Endothelial cell of umbilical vein (primary cell): Measurements from ENCODE around the gene INPP5F. TPM values are rescaled to one million over a fixed set of nuclear protein-coding genes. Genes with fewer than 3 reads are reported as not detected.

Experiments
- BruUV-seq: library from RNA; stranded (reverse); fragments of 400-500 nt; replicated peaks from 2 replicates; lab custom pipeline; 2021; lab: Mats Ljungman, UMichigan
- CTCF ChIA-PET: fragments of 300-600, 350-600 bp; sonication (Branson Sonifier 250); formaldehyde crosslinking; loops from one replicate; lab custom pipeline; 2021; ENCODE audit warnings: antibody characterized with exemption, inconsistent platforms; lab: Charles Lee
- POLR2A ChIA-PET: fragments of 300-600, 350-600 bp; sonication (Branson Sonifier 250); formaldehyde crosslinking; loops from one replicate; lab custom pipeline; 2021; ENCODE audit warnings: antibody characterized with exemption, inconsistent platforms; lab: Charles Lee
- DNase-seq: peaks from one replicate; pipeline ENCODE4 v3.0.0-alpha.2; 2011; ENCODE audit warnings: low read depth, low spot score
- FAIRE-seq: peaks from 2 replicates; lab custom pipeline; 2011; peaks lifted over from hg19 to GRCh38; lab: Jason Lieb, UNC
- H2AFZ ChIP-seq: 2 replicates; pipeline ENCODE4 v1.6.0; 2012; ENCODE audit warnings: low read depth, low read length, control low read depth, inconsistent platforms
- H3K27ac ChIP-seq: 2 replicates; pipeline ENCODE4 v1.5.1; 2011; ENCODE audit warnings: low read depth, mild to moderate bottlenecking, control low read depth, low read length, moderate library complexity; ENCODE audit not compliant: insufficient read depth
- H3K27me3 ChIP-seq, 2 experiments: 2 replicates each; pipeline versions ENCODE4 v1.6.0 to v1.6.1; 2011; ENCODE audit warnings: low read length in 2 of 2, mixed read lengths in 1 of 2; ENCODE audit not compliant: control insufficient read depth in 2 of 2, insufficient read depth in 2 of 2
- H3K36me3 ChIP-seq, 2 experiments: 2 replicates in 1 of 2; 3 replicates in 1 of 2; pipeline ENCODE4 v1.5.1; 2011; ENCODE audit warnings: low read length in 2 of 2, mild to moderate bottlenecking in 1 of 2, moderate library complexity in 1 of 2; ENCODE audit not compliant: control insufficient read depth in 2 of 2, insufficient read depth in 2 of 2; ENCODE audit errors: extremely low read depth in 1 of 2
- H3K4me1 ChIP-seq: 3 replicates; pipeline ENCODE4 v1.5.1; 2011; ENCODE audit warnings: mild to moderate bottlenecking, low read length; ENCODE audit not compliant: control insufficient read depth, insufficient read depth; ENCODE audit errors: extremely low read depth
- H3K4me2 ChIP-seq: 2 replicates; pipeline ENCODE4 v1.6.1; 2011; ENCODE audit warnings: low read length, control low read depth, mixed read lengths; ENCODE audit not compliant: insufficient read depth
- H3K4me3 ChIP-seq, 3 experiments: fragments of 200-600 bp in 1 of 3; sonication (generic), shearing (Covaris generic) in 1 of 3; replicated peaks in 1 of 3; 2 replicates each; pipeline ENCODE4 v1.5.1; 2011 to 2016; ENCODE audit warnings: control low read depth in 3 of 3, low read length in 3 of 3, mild to moderate bottlenecking in 2 of 3, inconsistent platforms in 1 of 3, low read depth in 1 of 3, moderate library complexity in 1 of 3; ENCODE audit not compliant: insufficient read depth in 1 of 3
- H3K79me2 ChIP-seq: 2 replicates; pipeline ENCODE4 v1.6.0; 2012; ENCODE audit warnings: low read length, inconsistent platforms; ENCODE audit not compliant: control insufficient read depth, insufficient read depth
- H3K9ac ChIP-seq: replicated peaks from 2 replicates; pipeline ENCODE3; 2011; ENCODE audit warnings: low read length, control low read depth; ENCODE audit not compliant: insufficient read depth; ENCODE audit errors: extremely low read depth
- H3K9me1 ChIP-seq: replicated peaks from 3 replicates; pipeline ENCODE4 v1.6.0; 2011; ENCODE audit warnings: mild to moderate bottlenecking, low read length; ENCODE audit not compliant: control insufficient read depth, insufficient read depth; ENCODE audit errors: extremely low read depth
- H3K9me3 ChIP-seq: replicated peaks from 2 replicates; pipeline ENCODE4 v1.5.1; 2012; ENCODE audit warnings: low read length, inconsistent platforms; ENCODE audit not compliant: control insufficient read depth, insufficient read depth
- H4K20me1 ChIP-seq: replicated peaks from 2 replicates; pipeline ENCODE3; 2011; ENCODE audit warnings: mild to moderate bottlenecking, low read length; ENCODE audit not compliant: control insufficient read depth, insufficient read depth; ENCODE audit errors: extremely low read depth
- EZH2 ChIP-seq: IDR thresholded peaks from 2 replicates; pipeline ENCODE4 v1.6.1; 2012; ENCODE audit warnings: borderline replicate concordance, low read depth, mild to moderate bottlenecking, moderate library complexity, low read length, inconsistent platforms; ENCODE audit not compliant: severe bottlenecking
- FOS ChIP-seq: IDR thresholded peaks from 2 replicates; pipeline ENCODE4 v1.6.1; 2011; ENCODE audit warnings: mild to moderate bottlenecking, low read length, moderate library complexity, borderline replicate concordance; ENCODE audit not compliant: insufficient read depth
- GATA2 ChIP-seq: IDR thresholded peaks from 2 replicates; pipeline ENCODE4 v1.7.0; 2011; ENCODE audit warnings: low read depth, mild to moderate bottlenecking, moderate library complexity, mixed read lengths, low read length; ENCODE audit not compliant: insufficient read length, insufficient read depth
- JUN ChIP-seq: IDR thresholded peaks from 2 replicates; pipeline ENCODE4 v1.6.1; 2011; ENCODE audit warnings: borderline replicate concordance, low read depth; ENCODE audit not compliant: insufficient read length, insufficient read depth
- MAX ChIP-seq: IDR thresholded peaks from 2 replicates; pipeline ENCODE4 v1.6.1; 2011; ENCODE audit not compliant: insufficient read depth, insufficient read length
- MYC ChIP-seq: IDR thresholded peaks from one replicate; pipeline ENCODE4 v1.6.1; 2011; ENCODE audit warnings: mild to moderate bottlenecking, low read depth, low read length
- POLR2AphosphoS5 ChIP-seq: IDR thresholded peaks from 2 replicates; pipeline ENCODE4 v1.6.1; 2012; ENCODE audit warnings: low read depth, mild to moderate bottlenecking, control low read depth, low read length, moderate library complexity; ENCODE audit not compliant: insufficient read depth
- dilution Hi-C: fragments of 300-500 bp; cut with MboI; formaldehyde crosslinking; loops from one replicate; pipeline ENCODE4 v1.15.0; 2019; ENCODE audit warnings: low sequenced_read_pairs; ENCODE audit not compliant: extremely low pct_ligation_motif_present
- intact Hi-C: fragments of 100-400 bp; cut with micrococcal nuclease; formaldehyde crosslinking; loops from one replicate; pipeline ENCODE4 v1.10.0; 2022
- polyA plus RNA-seq, 4 experiments: library from polyadenylated mRNA; depleted of rRNA in 3 of 4; stranded (reverse) in 3 of 4; unstranded in 1 of 4; fragments of >200 nt; gene quantifications; 2 replicates each; pipeline versions ENCODE4 v1.2.1 to v1.2.3, GENCODE V29; 2011 to 2012; ENCODE audit warnings: missing spikeins in 1 of 4
- small RNA-seq: library from RNA; depleted of rRNA; stranded (forward); fragments of <200 nt; gene quantifications from one replicate; pipeline ENCODE3, GENCODE V24; 2012; ENCODE audit warnings: low replicate concordance, low read depth; ENCODE audit not compliant: insufficient read depth, insufficient read length
- total RNA-seq: library from RNA; stranded (reverse); gene quantifications from 2 replicates; pipeline ENCODE4 v1.2.3, GENCODE V29; 2021
- TF ChIP-seq, protein P1 (sequence below), 2 donors: IDR thresholded peaks; 1 replicate in 1 of 2; 2 replicates in 1 of 2; pipeline ENCODE4 v1.5.1; 2011; ENCODE audit warnings: low read length in 2 of 2, mild to moderate bottlenecking in 2 of 2, moderate library complexity in 2 of 2, control low read depth in 1 of 2, inconsistent platforms in 1 of 2, low read depth in 1 of 2; ENCODE audit not compliant: insufficient read depth in 1 of 2; ENCODE audit errors: extremely low read depth in 1 of 2

The INPP5F gene
- total and polyA plus RNA-seq, 2 donors (not counting 3 experiments of a cell fraction or from before 2014, with no cell fraction given), result 6.1 to 20.3 TPM

DNA sequence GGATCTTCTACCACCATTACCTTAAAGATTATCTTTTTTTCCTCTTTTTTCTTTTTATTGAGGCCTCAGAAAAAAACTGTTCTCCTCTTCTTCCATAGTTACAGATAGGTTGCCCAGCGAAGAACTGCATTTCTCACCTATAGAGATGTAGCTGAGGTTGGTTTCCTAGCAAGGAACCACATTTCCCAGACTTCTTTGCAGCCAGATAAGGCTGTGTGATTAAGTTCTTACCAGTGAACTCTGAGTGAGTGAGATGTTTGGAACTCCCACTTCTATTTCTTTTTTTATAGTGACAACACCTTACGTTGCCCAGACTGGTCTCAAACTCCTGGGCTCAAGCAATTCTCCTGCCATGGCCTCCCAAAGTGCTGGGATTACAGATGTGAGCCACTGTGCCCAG lies 152.7 kb downstream of the INPP5F start:
- H3K9me1 ChIP-seq, result no peaks in the 10 kb centered on the region
- ChIA-PET POLR2A (no interaction called here), CTCF (no interaction called here)
- no peak overlapping the region for H3K4me2 ChIP-seq
- H3K27me3 ChIP-seq, result no peaks in the 10 kb centered on the region
- H3K27ac ChIP-seq, result no peak overlapping the region
- H3K9ac ChIP-seq, result no peak overlapping the region
- H3K36me3 ChIP-seq, result no peaks in the 10 kb centered on the region
- no TSS peak for BruUV-seq
- DNase-seq, result no peak
- no peak for FAIRE-seq
- dilution Hi-C loops (no loop called here), intact Hi-C loops (no loop called here)
- H3K4me3 ChIP-seq, result no peak overlapping the region
- H2AFZ ChIP-seq, result no peak overlapping the region
- TF ChIP-seq, protein P1, sequence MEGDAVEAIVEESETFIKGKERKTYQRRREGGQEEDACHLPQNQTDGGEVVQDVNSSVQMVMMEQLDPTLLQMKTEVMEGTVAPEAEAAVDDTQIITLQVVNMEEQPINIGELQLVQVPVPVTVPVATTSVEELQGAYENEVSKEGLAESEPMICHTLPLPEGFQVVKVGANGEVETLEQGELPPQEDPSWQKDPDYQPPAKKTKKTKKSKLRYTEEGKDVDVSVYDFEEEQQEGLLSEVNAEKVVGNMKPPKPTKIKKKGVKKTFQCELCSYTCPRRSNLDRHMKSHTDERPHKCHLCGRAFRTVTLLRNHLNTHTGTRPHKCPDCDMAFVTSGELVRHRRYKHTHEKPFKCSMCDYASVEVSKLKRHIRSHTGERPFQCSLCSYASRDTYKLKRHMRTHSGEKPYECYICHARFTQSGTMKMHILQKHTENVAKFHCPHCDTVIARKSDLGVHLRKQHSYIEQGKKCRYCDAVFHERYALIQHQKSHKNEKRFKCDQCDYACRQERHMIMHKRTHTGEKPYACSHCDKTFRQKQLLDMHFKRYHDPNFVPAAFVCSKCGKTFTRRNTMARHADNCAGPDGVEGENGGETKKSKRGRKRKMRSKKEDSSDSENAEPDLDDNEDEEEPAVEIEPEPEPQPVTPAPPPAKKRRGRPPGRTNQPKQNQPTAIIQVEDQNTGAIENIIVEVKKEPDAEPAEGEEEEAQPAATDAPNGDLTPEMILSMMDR (IDR thresholded peaks at IDR 0.05; ENCODE audit: extremely low read depth in 1 of 2, insufficient read depth in 1 of 2, low read depth in 1 of 2, low read length in 2 of 2), result no peak
- TF ChIP-seq JUN, result no peak
- TF ChIP-seq POLR2AphosphoS5, result no peak
- no peak for TF ChIP-seq MYC
- no peak for TF ChIP-seq FOS
- TF ChIP-seq MAX, result no peak
- no peak for TF ChIP-seq GATA2
- no peak for TF ChIP-seq EZH2
- H4K20me1 ChIP-seq, result no peaks in the 10 kb centered on the region
- H3K79me2 ChIP-seq, result no peaks in the 10 kb centered on the region
- H3K4me1 ChIP-seq, result peaks cover 4% of the 10 kb centered on the region
- H3K9me3 ChIP-seq, result no peaks in the 10 kb centered on the region

Small RNAs within 50 kb of the gene (small RNA-seq; reads per million reads assigned to genes)
- not detected for gene RN7SL846P

Other genes with a start within 250 kb of the INPP5F start
- 21.8 and 22.4 TPM in 2 replicates for gene RGS10, start 183.3 kb upstream of the INPP5F start, total RNA-seq
- gene RGS10, start 183.3 kb upstream of the INPP5F start, polyA plus RNA-seq, result 5.4 and 7.8 TPM in 2 replicates
- gene TIAL1, start 129.1 kb upstream of the INPP5F start, total RNA-seq, result 150 and 154 TPM in 2 replicates
- 45.4 and 57.7 TPM in 2 replicates for gene TIAL1, start 129.1 kb upstream of the INPP5F start, polyA plus RNA-seq
- 65.4 and 66.7 TPM in 2 replicates for gene BAG3, start 74.7 kb upstream of the INPP5F start, total RNA-seq
- 22.3 and 25.2 TPM in 2 replicates for gene BAG3, start 74.7 kb upstream of the INPP5F start, polyA plus RNA-seq
- gene MCMBP, start 146.8 kb downstream of the INPP5F start, total RNA-seq, result 61.9 and 62.5 TPM in 2 replicates
- gene MCMBP, start 146.8 kb downstream of the INPP5F start, polyA plus RNA-seq, result 41.8 and 44.8 TPM in 2 replicates
- gene SEC23IP, start 166.7 kb downstream of the INPP5F start, total RNA-seq, result 83.1 and 85.4 TPM in 2 replicates
- 29.5 and 30.9 TPM in 2 replicates for gene SEC23IP, start 166.7 kb downstream of the INPP5F start, polyA plus RNA-seq